Left forelimb (tissue), 1 donor: ENCODE results near the gene ZFHX3.

Source experiments
- DNase-seq: peaks from one replicate; pipeline ENCODE4 v3.0.0-alpha.2; 2018; ENCODE audit warnings: low spot score

The ZFHX3 gene

GRCh38 chr16:72928090-72928981 lies 119.6 kb downstream of the ZFHX3 start:
- no peak for DNase-seq

- DNase-seq: no peak
Observed at GRCh38 chr16:72927199-72928089, 120.5 kb downstream of the ZFHX3 start.

GRCh38 chr16:72926177-72927070 lies 121.5 kb downstream of the ZFHX3 start:
- DNase-seq: no peak

GRCh38 chr16:72925631-72925979 lies 122.3 kb downstream of the ZFHX3 start:
- DNase-seq: no peak

- no peak for DNase-seq
Observed at GRCh38 chr16:72924927-72925630, 122.8 kb downstream of the ZFHX3 start.

- DNase-seq: no peak
Observed at GRCh38 chr16:72924537-72924926, 123.4 kb downstream of the ZFHX3 start.

GRCh38 chr16:72923757-72924156 lies 124.2 kb downstream of the ZFHX3 start:
- DNase-seq: no peak

- DNase-seq: no peak
Observed at GRCh38 chr16:72922714-72923113, 125.2 kb downstream of the ZFHX3 start.

- no peak for DNase-seq
Observed at GRCh38 chr16:72921620-72922019, 126.3 kb downstream of the ZFHX3 start.

GRCh38 chr16:72921106-72921505 lies 126.8 kb downstream of the ZFHX3 start:
- DNase-seq: no peak

GRCh38 chr16:72917051-72917450 lies 130.9 kb downstream of the ZFHX3 start:
- no peak for DNase-seq

GRCh38 chr16:72915331-72915730 lies 132.6 kb downstream of the ZFHX3 start:
- DNase-seq: no peak

- DNase-seq: no peak
Observed at GRCh38 chr16:72913551-72913950, 134.4 kb downstream of the ZFHX3 start.

GRCh38 chr16:72911971-72912370 lies 136.0 kb downstream of the ZFHX3 start:
- no peak for DNase-seq

- DNase-seq: no peak
Observed at GRCh38 chr16:72910875-72911274, 137.1 kb downstream of the ZFHX3 start.

GRCh38 chr16:72910381-72910780 lies 137.5 kb downstream of the ZFHX3 start:
- DNase-seq: no peak

- no peak for DNase-seq
Observed at GRCh38 chr16:72909196-72909595, 138.7 kb downstream of the ZFHX3 start.

GRCh38 chr16:72908362-72909167 lies 139.4 kb downstream of the ZFHX3 start:
- DNase-seq: no peak

- no peak for DNase-seq
Observed at GRCh38 chr16:72905581-72905980, 142.3 kb downstream of the ZFHX3 start.

- no peak for DNase-seq
Observed at GRCh38 chr16:72903176-72903575, 144.8 kb downstream of the ZFHX3 start.

- DNase-seq: no peak
Observed at GRCh38 chr16:72902206-72902605, 145.7 kb downstream of the ZFHX3 start.
